ENCODE data around the gene ERICH6. TPM values are rescaled to one million over a fixed set of nuclear protein-coding genes. Genes with fewer than 3 reads are reported as not detected.

ERICH6 gene
- total RNA-seq, 2 donors from 2014 or later = not detected

DNA sequence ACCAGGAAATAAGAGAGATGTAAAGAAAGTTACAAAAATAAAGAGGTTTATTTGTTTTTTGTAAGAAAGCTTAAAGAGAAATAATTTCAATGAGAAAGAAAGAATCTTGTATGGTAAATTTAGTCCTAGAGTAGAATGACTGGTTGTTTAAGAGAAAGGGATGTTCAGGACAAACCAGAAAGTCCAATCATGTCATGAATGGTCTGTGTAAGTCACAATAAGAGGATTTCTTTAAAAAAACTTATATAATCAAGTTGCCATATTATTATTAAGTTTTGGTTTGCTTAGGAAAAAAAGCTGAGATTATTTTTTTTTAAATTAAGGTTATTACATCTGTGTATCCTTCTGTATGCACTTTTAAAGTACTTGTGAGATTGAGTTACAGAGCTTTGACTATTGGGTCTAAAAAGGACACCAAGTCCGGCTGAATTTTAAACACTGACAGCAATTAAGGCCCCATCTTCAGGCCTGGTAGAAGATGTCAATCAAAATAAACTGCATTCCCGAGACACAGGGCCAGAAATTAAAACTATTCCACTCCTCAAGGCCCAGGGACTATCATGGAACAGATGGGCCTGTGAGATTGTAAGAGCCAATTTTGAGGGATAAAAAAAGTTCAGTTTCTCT is 12.2 kb downstream of the ERICH6 start:
- H3K36me3 ChIP-seq = no peaks in the 10 kb centered on the region
- no peaks in the 10 kb centered on the region for H3K27me3 ChIP-seq (replicated peaks; ENCODE audit: insufficient read depth)
- ATAC-seq (ENCODE audit: insufficient number of reproducible peaks, low FRiP score, low read depth) (no peak), DNase-seq (ENCODE audit: low spot score) (no peak)
- no peak overlapping the region for H3K4me3 ChIP-seq
- H3K4me1 ChIP-seq (ENCODE audit: control insufficient read depth in 1 of 2, low read depth in 2 of 2) = no peaks in the 10 kb centered on the region
- H3K27ac ChIP-seq = no peak overlapping the region
- no peaks in the 10 kb centered on the region for H3K9me3 ChIP-seq
- no peak for TF ChIP-seq CTCF (IDR thresholded peaks at IDR 0.05)

- ATAC-seq (ENCODE audit: insufficient number of reproducible peaks, low FRiP score, low read depth) (no peak), DNase-seq (ENCODE audit: low spot score) (no peak)
- no peaks in the 10 kb centered on the region for H3K9me3 ChIP-seq
- no peak for TF ChIP-seq CTCF (IDR thresholded peaks at IDR 0.05)
- H3K36me3 ChIP-seq = no peaks in the 10 kb centered on the region
- no peaks in the 10 kb centered on the region for H3K4me1 ChIP-seq (ENCODE audit: control insufficient read depth in 1 of 2, low read depth in 2 of 2)
- no peaks in the 10 kb centered on the region for H3K27me3 ChIP-seq (replicated peaks; ENCODE audit: insufficient read depth)
- no peak overlapping the region for H3K27ac ChIP-seq
- no peak overlapping the region for H3K4me3 ChIP-seq
Observed at GRCh38 chr3:150687613-150688012, 16.1 kb downstream of the ERICH6 start.

- TF ChIP-seq CTCF (IDR thresholded peaks at IDR 0.05) = no peak
- Histone ChIP-seq H3K9me3 (no peaks in the 10 kb centered on the region), H3K4me3 (no peak overlapping the region), H3K27me3 (replicated peaks; ENCODE audit: insufficient read depth) (no peaks in the 10 kb centered on the region), H3K36me3 (no peaks in the 10 kb centered on the region), H3K27ac (no peak overlapping the region), H3K4me1 (ENCODE audit: control insufficient read depth in 1 of 2, low read depth in 2 of 2) (no peaks in the 10 kb centered on the region)
- ATAC-seq (ENCODE audit: insufficient number of reproducible peaks, low FRiP score, low read depth) = no peak
- no peak for DNase-seq (ENCODE audit: low spot score)
Observed at GRCh38 chr3:150682824-150683223, 20.9 kb downstream of the ERICH6 start.

DNA sequence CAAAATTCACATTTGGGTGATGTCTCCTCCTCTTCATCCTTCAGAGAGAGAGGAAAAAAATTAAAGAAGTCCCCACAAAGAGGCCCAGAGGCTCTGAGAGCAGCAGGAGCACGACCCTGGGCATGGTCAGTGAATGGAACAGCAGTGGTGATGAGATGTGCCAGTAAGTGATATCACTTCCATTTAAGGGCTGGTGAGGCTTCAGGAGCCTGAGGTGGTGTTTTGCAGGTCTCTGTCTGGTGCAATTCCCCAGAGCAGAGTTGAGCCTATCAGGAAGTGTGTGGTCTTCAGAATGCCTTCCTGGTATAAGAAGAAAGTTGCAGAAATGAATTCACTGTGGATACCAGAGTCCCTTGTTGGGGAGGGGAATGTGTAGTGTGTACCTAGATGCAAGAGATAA is 21.4 kb downstream of the ERICH6 start:
- DNase-seq (ENCODE audit: low spot score) = no peak
- TF ChIP-seq CTCF (IDR thresholded peaks at IDR 0.05) = no peak
- no peaks in the 10 kb centered on the region for H3K36me3 ChIP-seq
- no peaks in the 10 kb centered on the region for H3K9me3 ChIP-seq
- ATAC-seq (ENCODE audit: insufficient number of reproducible peaks, low FRiP score, low read depth) = no peak
- H3K4me3 ChIP-seq = no peak overlapping the region
- H3K27me3 ChIP-seq (replicated peaks; ENCODE audit: insufficient read depth) = no peaks in the 10 kb centered on the region
- no peaks in the 10 kb centered on the region for H3K4me1 ChIP-seq (ENCODE audit: control insufficient read depth in 1 of 2, low read depth in 2 of 2)
- H3K27ac ChIP-seq = no peak overlapping the region

DNA sequence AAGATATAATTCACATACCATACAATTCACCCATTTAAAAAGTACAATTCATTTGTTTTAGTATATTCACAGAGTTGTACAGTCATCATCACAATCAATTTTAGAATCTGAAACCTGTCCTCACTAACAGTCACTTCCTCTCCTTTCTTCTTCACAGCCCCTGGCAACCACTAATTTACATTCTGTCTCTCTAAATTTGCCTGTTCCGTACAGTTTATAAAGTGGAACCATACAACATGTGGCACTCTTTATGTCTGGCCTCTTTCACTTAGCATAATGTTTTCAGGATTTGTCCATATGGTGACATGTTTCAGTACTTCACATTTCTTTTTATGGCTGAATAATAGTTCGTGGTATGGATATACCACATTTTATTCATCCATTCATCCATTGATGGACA is 22.7 kb downstream of the ERICH6 start:
- DNase-seq (ENCODE audit: low spot score) (no peak), ATAC-seq (ENCODE audit: insufficient number of reproducible peaks, low FRiP score, low read depth) (no peak)
- H3K27me3 ChIP-seq (replicated peaks; ENCODE audit: insufficient read depth) = no peaks in the 10 kb centered on the region
- no peaks in the 10 kb centered on the region for H3K36me3 ChIP-seq
- H3K4me3 ChIP-seq = no peak overlapping the region
- no peak overlapping the region for H3K27ac ChIP-seq
- no peak for TF ChIP-seq CTCF (IDR thresholded peaks at IDR 0.05)
- H3K4me1 ChIP-seq (ENCODE audit: control insufficient read depth in 1 of 2, low read depth in 2 of 2) = no peaks in the 10 kb centered on the region
- H3K9me3 ChIP-seq = no peaks in the 10 kb centered on the region
